H1 (cell line): Measurements from ENCODE around the gene HNRNPAB. TPM values are rescaled to one million over a fixed set of nuclear protein-coding genes. Genes with fewer than 3 reads are reported as not detected.

Source experiments
- CTCF ChIA-PET: fragments of 300-600 bp; sonication (Branson Sonifier 250); formaldehyde crosslinking; loops from one replicate; lab custom pipeline; 2021; ENCODE audit not compliant: partially characterized antibody; lab: Charles Lee
- POLR2A ChIA-PET: fragments of 300-600 bp; sonication (Branson Sonifier 250); formaldehyde crosslinking; loops from one replicate; lab custom pipeline; 2021; ENCODE audit warnings: inconsistent platforms; ENCODE audit not compliant: partially characterized antibody; lab: Charles Lee
- DNase-seq, 2 experiments: peaks; one replicate each; pipeline versions ENCODE4 v3.0.0 to v3.0.0-alpha.2; 2010 to 2022; ENCODE audit warnings: low spot score in 2 of 2, low read depth in 1 of 2, mixed read lengths in 1 of 2
- FAIRE-seq: peaks from 2 replicates; lab custom pipeline; 2011; peaks lifted over from hg19 to GRCh38; lab: Jason Lieb, UNC
- H2AFZ ChIP-seq: 2 replicates; pipeline ENCODE4 v1.8.1; 2012; ENCODE audit warnings: low read length, inconsistent platforms
- H2AK5ac ChIP-seq: 2 replicates; pipeline ENCODE4 v1.6.1; 2013; ENCODE audit warnings: low read depth, low read length
- H2BK120ac ChIP-seq: replicated peaks from 2 replicates; pipeline ENCODE3; 2013; ENCODE audit warnings: low read depth, low read length, inconsistent platforms
- H2BK12ac ChIP-seq: 2 replicates; pipeline ENCODE4 v1.6.1; 2013; ENCODE audit warnings: low read depth, low read length
- H2BK15ac ChIP-seq: 2 replicates; pipeline ENCODE4 v1.6.1; 2013; ENCODE audit warnings: low read length
- H2BK20ac ChIP-seq: 2 replicates; pipeline ENCODE4 v1.6.1; 2013; ENCODE audit warnings: low read length
- H2BK5ac ChIP-seq: 2 replicates; pipeline ENCODE4 v1.6.1; 2013; ENCODE audit warnings: low read depth, low read length
- H3K14ac ChIP-seq: 2 replicates; pipeline ENCODE4 v1.6.1; 2013; ENCODE audit warnings: inconsistent platforms; ENCODE audit not compliant: insufficient read length
- H3K18ac ChIP-seq: 2 replicates; pipeline ENCODE4 v1.6.1; 2013; ENCODE audit warnings: low read length; ENCODE audit errors: extremely low read depth
- H3K23ac ChIP-seq: 2 replicates; pipeline ENCODE4 v1.6.1; 2013; ENCODE audit warnings: inconsistent platforms; ENCODE audit not compliant: insufficient read length
- H3K23me2 ChIP-seq: 2 replicates; pipeline ENCODE4 v1.6.1; 2013; ENCODE audit warnings: low read depth, low read length
- H3K27ac ChIP-seq: 2 replicates; pipeline ENCODE4 v1.6.1; 2011; ENCODE audit warnings: low read depth, low read length, inconsistent platforms
- H3K27me3 ChIP-seq, 4 experiments: replicated peaks in 1 of 4; 1 replicate in 1 of 4; 2 replicates in 3 of 4; pipeline versions ENCODE4 v1.6.1 to v1.8.1; 2011 to 2013; ENCODE audit warnings: low read length in 3 of 4, mild to moderate bottlenecking in 3 of 4, inconsistent platforms in 2 of 4, mixed read lengths in 2 of 4, moderate library complexity in 1 of 4; ENCODE audit not compliant: control insufficient read depth in 3 of 4, insufficient read depth in 3 of 4; ENCODE audit errors: extremely low read depth in 1 of 4
- H3K36me3 ChIP-seq, 4 experiments: 2 replicates each; pipeline versions ENCODE4 v1.6.1 to v1.8.1; 2011 to 2013; ENCODE audit warnings: mild to moderate bottlenecking in 4 of 4, low read length in 3 of 4, moderate library complexity in 2 of 4, control low read depth in 1 of 4, inconsistent platforms in 1 of 4; ENCODE audit not compliant: insufficient read depth in 4 of 4, control insufficient read depth in 2 of 4
- H3K4ac ChIP-seq: replicated peaks from 2 replicates; pipeline ENCODE3; 2013; ENCODE audit warnings: low read length, low read depth, mixed read lengths, inconsistent platforms; ENCODE audit not compliant: insufficient read length
- H3K4me1 ChIP-seq, 4 experiments: replicated peaks in 1 of 4; 1 replicate in 1 of 4; 2 replicates in 3 of 4; pipeline versions ENCODE4 v1.6.1 to v1.8.1; 2011 to 2013; ENCODE audit warnings: low read length in 3 of 4, inconsistent platforms in 2 of 4, mixed read lengths in 1 of 4; ENCODE audit not compliant: insufficient read depth in 4 of 4, control insufficient read depth in 3 of 4
- H3K4me2 ChIP-seq, 2 experiments: 2 replicates each; pipeline versions ENCODE4 v1.6.1 to v1.8.1; 2011 to 2013; ENCODE audit warnings: low read depth in 2 of 2, low read length in 2 of 2, control low read depth in 1 of 2, inconsistent platforms in 1 of 2, mild to moderate bottlenecking in 1 of 2; ENCODE audit not compliant: insufficient read depth in 1 of 2
- H3K4me3 ChIP-seq, 4 experiments: fragments of 200-600, 300-600 bp in 1 of 4; sonication (generic), shearing (Covaris generic), sonication (Bioruptor Twin) in 1 of 4; 2 replicates each; pipeline versions ENCODE4 v1.5.1 to v1.8.1; 2011 to 2016; ENCODE audit warnings: low read length in 4 of 4, low read depth in 3 of 4, control low read depth in 2 of 4, inconsistent platforms in 2 of 4, mild to moderate bottlenecking in 2 of 4, mixed read lengths in 1 of 4, moderate library complexity in 1 of 4; ENCODE audit not compliant: insufficient read depth in 2 of 4; ENCODE audit errors: extremely low read depth in 1 of 4
- H3K56ac ChIP-seq: replicated peaks from 2 replicates; pipeline ENCODE3; 2013; ENCODE audit warnings: low read depth, mild to moderate bottlenecking, mixed read lengths, low read length, inconsistent platforms; ENCODE audit not compliant: insufficient read length
- H3K79me1 ChIP-seq: 2 replicates; pipeline ENCODE4 v1.6.1; 2013; ENCODE audit warnings: low read depth, low read length, control low read depth
- H3K79me2 ChIP-seq, 2 experiments: 2 replicates each; pipeline versions ENCODE4 v1.6.1 to v1.8.1; 2012 to 2013; ENCODE audit warnings: low read length in 2 of 2, mild to moderate bottlenecking in 2 of 2, inconsistent platforms in 1 of 2; ENCODE audit not compliant: insufficient read depth in 2 of 2, control insufficient read depth in 1 of 2
- H3K9ac ChIP-seq, 4 experiments: replicated peaks in 1 of 4; 1 replicate in 1 of 4; 2 replicates in 3 of 4; pipeline versions ENCODE4 v1.6.1 to v1.8.1; 2011 to 2013; ENCODE audit warnings: low read depth in 3 of 4, low read length in 3 of 4, control low read depth in 2 of 4, mild to moderate bottlenecking in 2 of 4, moderate library complexity in 2 of 4, inconsistent platforms in 1 of 4; ENCODE audit errors: extremely low read depth in 1 of 4
- H3K9me3 ChIP-seq, 2 experiments: 2 replicates each; pipeline versions ENCODE4 v1.6.1 to v1.8.1; 2012 to 2013; ENCODE audit warnings: mild to moderate bottlenecking in 2 of 2, moderate library complexity in 2 of 2, control low read depth in 1 of 2, inconsistent platforms in 1 of 2, low read depth in 1 of 2, low read length in 1 of 2, mixed read lengths in 1 of 2; ENCODE audit not compliant: insufficient read depth in 2 of 2
- H4K20me1 ChIP-seq, 2 experiments: replicated peaks in 1 of 2; 2 replicates each; pipeline versions ENCODE3 to v1.8.1; 2011 to 2013; ENCODE audit warnings: inconsistent platforms in 2 of 2, low read length in 2 of 2, mild to moderate bottlenecking in 1 of 2; ENCODE audit not compliant: insufficient read depth in 2 of 2, control insufficient read depth in 1 of 2
- H4K5ac ChIP-seq: 2 replicates; pipeline ENCODE4 v1.6.1; 2013; ENCODE audit warnings: low read length, low read depth, mixed read lengths, inconsistent platforms; ENCODE audit not compliant: insufficient read length
- H4K8ac ChIP-seq: 2 replicates; pipeline ENCODE4 v1.8.0; 2013; ENCODE audit warnings: mild to moderate bottlenecking, moderate library complexity, low read length, inconsistent platforms; ENCODE audit not compliant: insufficient read depth; ENCODE audit errors: extremely low read depth
- H4K91ac ChIP-seq: replicated peaks from 2 replicates; pipeline ENCODE3; 2013; ENCODE audit warnings: low read length, mixed read lengths, inconsistent platforms; ENCODE audit not compliant: insufficient read length
- CTBP2 ChIP-seq: IDR thresholded peaks from 2 replicates; pipeline ENCODE4 v1.7.0; 2011; ENCODE audit warnings: borderline replicate concordance, mild to moderate bottlenecking, moderate library complexity, mixed read lengths, low read length; ENCODE audit not compliant: insufficient read depth, insufficient read length
- WGBS, 2 experiments: shearing (Covaris generic) in 1 of 2; methylation state at CpG; one replicate each; pipeline versions ENCODE4 v1.1.6 to v1.1.7; 2013 to 2015; ENCODE audit warnings: low lambda C conversion rate in 2 of 2, mixed read lengths in 2 of 2, inconsistent platforms in 1 of 2, low coverage in 1 of 2, missing lambda C conversion rate in 1 of 2; ENCODE audit not compliant: insufficient replicate concordance in 2 of 2, insufficient coverage in 1 of 2, insufficient read length in 1 of 2; ENCODE audit errors: extremely low coverage in 1 of 2, missing lambda C conversion rate in 1 of 2; 5-methylcytosine and 5-hydroxymethylcytosine counted together
- polyA plus RNA-seq, 7 experiments: library from polyadenylated mRNA; depleted of rRNA in 3 of 7; stranded (reverse) in 5 of 7; unstranded in 2 of 7; fragments of >200 nt in 5 of 7; fragments of 200-250 nt in 2 of 7; gene quantifications; 1 replicate in 5 of 7; 2 replicates in 1 of 7; 4 replicates in 1 of 7; pipeline versions ENCODE4 v1.2.1 to v1.2.3, GENCODE V29; 2011 to 2013; ENCODE audit warnings: missing spikeins in 2 of 7, mixed read lengths in 2 of 7
- total RNA-seq: library from RNA; stranded (reverse); fragmentation: NEBNext Ultra II Directional; extraction: Animal tissue kit (Norgen Biotek cat#: 25700); gene quantifications from 2 replicates; pipeline ENCODE4 v1.2.1, GENCODE V29; 2021
- TF ChIP-seq, protein P1 (sequence below): IDR thresholded peaks from 2 replicates; pipeline ENCODE4 v1.6.1; 2011; ENCODE audit warnings: low read depth, mild to moderate bottlenecking, low read length; ENCODE audit not compliant: insufficient read depth

Gene HNRNPAB
- total and polyA plus RNA-seq, 2 of the 8 experiments (the other 6 are each of a cell fraction or from before 2014, with no cell fraction given), result 373 to 563 TPM

GRCh38 chr5:178241231-178241663 is 36.9 kb downstream of the HNRNPAB start:
- no peak overlapping the region for H3K27ac ChIP-seq
- no peaks in the 10 kb centered on the region for H3K36me3 ChIP-seq
- H3K4me1 ChIP-seq, result peaks cover 0 to 3% (median 1%) of the 10 kb centered on the region in 4 experiments; a peak in 3 of 7 replicates
- H2BK5ac ChIP-seq, result no peak overlapping the region
- no peaks in the 10 kb centered on the region for H3K79me2 ChIP-seq
- H3K27me3 ChIP-seq, result no peaks in the 10 kb centered on the region
- H2BK20ac ChIP-seq, result no peak overlapping the region
- peaks cover 12% of the 10 kb centered on the region; the same call in 1 of the 2 replicates for H3K23me2 ChIP-seq
- H3K9ac ChIP-seq, result no peak overlapping the region
- H3K4me2 ChIP-seq, result no peak overlapping the region
- no peaks in the 10 kb centered on the region; the same call in 1 of the 2 replicates for H3K79me1 ChIP-seq
- H3K9me3 ChIP-seq, result no peaks in the 10 kb centered on the region
- no peak overlapping the region for H3K14ac ChIP-seq
- H3K18ac ChIP-seq, result no peak overlapping the region
- TF ChIP-seq CTBP2, result no peak
- TF ChIP-seq, protein P1, sequence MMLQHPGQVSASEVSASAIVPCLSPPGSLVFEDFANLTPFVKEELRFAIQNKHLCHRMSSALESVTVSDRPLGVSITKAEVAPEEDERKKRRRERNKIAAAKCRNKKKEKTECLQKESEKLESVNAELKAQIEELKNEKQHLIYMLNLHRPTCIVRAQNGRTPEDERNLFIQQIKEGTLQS, result no peak
- CTCF ChIA-PET, result interaction anchor here (1.2 to 1.5 kb wide), 3 partner anchors 10 to 30 kb away, joined by 3 to 7 read pairs (median 5); no protein-coding TSS in a partner anchor
- H3K4ac ChIP-seq, result no peak overlapping the region
- no peak overlapping the region for H3K4me3 ChIP-seq
- no peak overlapping the region for H4K5ac ChIP-seq
- H3K56ac ChIP-seq, result no peak overlapping the region
- H2BK15ac ChIP-seq, result no peak overlapping the region
- H2AK5ac ChIP-seq, result no peak overlapping the region
- H2AFZ ChIP-seq, result no peak overlapping the region
- no peak overlapping the region for H2BK12ac ChIP-seq
- 86% methylated on average over 7 of the region's 8 CpGs; no CpG with 5 or more reads in 1 of the 2 experiments for WGBS, 2 experiments
- peaks cover 0 to 2% of the 10 kb centered on the region in 2 experiments for H4K20me1 ChIP-seq
- no peak overlapping the region for H3K23ac ChIP-seq
- FAIRE-seq (no peak), DNase-seq (no peak)
- POLR2A ChIA-PET, result interaction anchor here (0.7 to 2.2 kb wide), 3 partner anchors 9 to 13 kb away, joined by 3 to 6 read pairs (median 4); partner anchors contain the start of gene PHYKPL
- no peak overlapping the region for H2BK120ac ChIP-seq
- no peak overlapping the region for H4K91ac ChIP-seq
- H4K8ac ChIP-seq, result no peak overlapping the region
